ENCODE measurements around the gene SLC22A5. TPM values are rescaled to one million over a fixed set of nuclear protein-coding genes. Genes with fewer than 3 reads are reported as not detected.

SLC22A5 gene
- total and polyA plus RNA-seq, 10 of the 15 experiments (the other 5 are each of a cell fraction or from before 2014, with no cell fraction given) = 1.1 to 4.4 (median 2.3) TPM

- no peaks in the 10 kb centered on the region for H3K79me2 ChIP-seq (ENCODE audit: control insufficient read depth, insufficient read depth, low read length)
- no peak overlapping the region for H2AFZ ChIP-seq (ENCODE audit: control insufficient read depth, low read depth, low read length)
- no peak overlapping the region for H3K27ac ChIP-seq (ENCODE audit: control insufficient read depth, insufficient read depth)
- SMC1A ChIA-PET (ENCODE audit: uncharacterized antibody, unreplicated experiment) = interaction anchor here (0.8 to 1.4 kb wide), 3 partner anchors 13 to 160 kb away, joined by 3 to 5 read pairs (median 3); no protein-coding TSS in a partner anchor
- CTCF ChIA-PET = interaction anchor here (0.6 to 1.0 kb wide), 4 partner anchors 15 to 21 kb away, joined by 3 to 4 read pairs (median 3); no protein-coding TSS in a partner anchor
- BruUV-seq (replicated peaks) = no TSS peak
- POLR2A ChIA-PET = no interaction called here
- TF ChIP-seq SMARCA5 (IDR thresholded peaks at IDR 0.05) = no peak
- TF ChIP-seq CHD2 (IDR thresholded peaks at IDR 0.05; ENCODE audit: borderline replicate concordance, low read depth, low read length) = no peak
- TF ChIP-seq ZNF384 (IDR thresholded peaks at IDR 0.05; ENCODE audit: borderline replicate concordance, low read depth, low read length) = no peak
- TF ChIP-seq ESRRA (IDR thresholded peaks at IDR 0.05; ENCODE audit: low read length) = no peak
- no peak for TF ChIP-seq CTCF (IDR thresholded peaks at IDR 0.05 in 2 of 3, conservative IDR thresholded peaks at IDR 0.05 in 1 of 3; ENCODE audit: control insufficient read depth in 2 of 3, extremely low read depth in 1 of 3, insufficient read depth in 1 of 3, low read depth in 3 of 3, low read length in 3 of 3)
- no peak for TF ChIP-seq SMAD1 (IDR thresholded peaks at IDR 0.05; ENCODE audit: low read depth, partially characterized antibody)
- no peak for TF ChIP-seq NFYA (IDR thresholded peaks at IDR 0.05; ENCODE audit: borderline replicate concordance, low read depth, low read length)
- no peak for TF ChIP-seq POLR2AphosphoS2 (IDR thresholded peaks at IDR 0.05; ENCODE audit: low read depth, low read length)
- TF ChIP-seq TCF3 (IDR thresholded peaks at IDR 0.05; ENCODE audit: borderline replicate concordance, insufficient read depth, low read depth, low read length) = no peak
- TF ChIP-seq NR2C1 (IDR thresholded peaks at IDR 0.05) = no peak
- TF ChIP-seq ZNF687 (IDR thresholded peaks at IDR 0.05) = no peak
- no peak for TF ChIP-seq WRNIP1 (IDR thresholded peaks at IDR 0.05; ENCODE audit: borderline replicate concordance, low read depth, low read length)
- TF ChIP-seq MEF2A (IDR thresholded peaks at IDR 0.05; ENCODE audit: insufficient read depth, low read depth, low read length) = no peak
- no peak for TF ChIP-seq SMC3 (IDR thresholded peaks at IDR 0.05; ENCODE audit: borderline replicate concordance, low read length)
- RAD21 ChIA-PET (ENCODE audit: unreplicated experiment) = no interaction called here
- in situ Hi-C loops (cut with MboI) = no loop called here
- H3K27me3 ChIP-seq (replicated peaks in 1 of 2; ENCODE audit: control insufficient read depth in 2 of 2, insufficient read depth in 2 of 2, low read length in 1 of 2) = no peaks in the 10 kb centered on the region
- H4K20me1 ChIP-seq (ENCODE audit: control insufficient read depth, insufficient read depth) = no peaks in the 10 kb centered on the region
- H3K4me1 ChIP-seq (ENCODE audit: control insufficient read depth, insufficient read depth, low read length) = no peaks in the 10 kb centered on the region
- no peak overlapping the region for H3K4me2 ChIP-seq (ENCODE audit: control insufficient read depth, insufficient read depth)
- 70% methylated on average over 5 of the region's 5 CpGs for WGBS (ENCODE audit: insufficient coverage, insufficient replicate concordance, low lambda C conversion rate, missing lambda C conversion rate)
- no peak for DNase-seq (ENCODE audit: low read depth, low spot score)
- H3K36me3 ChIP-seq (ENCODE audit: control insufficient read depth in 2 of 2, insufficient read depth in 2 of 2, low read length in 1 of 2) = no peaks in the 10 kb centered on the region
- FAIRE-seq = no peak
- H3K9ac ChIP-seq (ENCODE audit: control insufficient read depth, insufficient read depth, low read length) = no peak overlapping the region
- peak; percentile 38; the same call in 2 of the 3 replicates for ATAC-seq
- H3K9me3 ChIP-seq (replicated peaks; ENCODE audit: control insufficient read depth, insufficient read depth, low read length) = no peaks in the 10 kb centered on the region
- no peak overlapping the region for H3K4me3 ChIP-seq
- intact Hi-C loops (cut with micrococcal nuclease; ENCODE audit: unreplicated experiment) = no loop called here
Observed at GRCh38 chr5:132342291-132343180, 27.0 kb upstream of the SLC22A5 start.

All from GM12878 (cell line).